ENCODE data around the gene SH2D5.

DNA sequence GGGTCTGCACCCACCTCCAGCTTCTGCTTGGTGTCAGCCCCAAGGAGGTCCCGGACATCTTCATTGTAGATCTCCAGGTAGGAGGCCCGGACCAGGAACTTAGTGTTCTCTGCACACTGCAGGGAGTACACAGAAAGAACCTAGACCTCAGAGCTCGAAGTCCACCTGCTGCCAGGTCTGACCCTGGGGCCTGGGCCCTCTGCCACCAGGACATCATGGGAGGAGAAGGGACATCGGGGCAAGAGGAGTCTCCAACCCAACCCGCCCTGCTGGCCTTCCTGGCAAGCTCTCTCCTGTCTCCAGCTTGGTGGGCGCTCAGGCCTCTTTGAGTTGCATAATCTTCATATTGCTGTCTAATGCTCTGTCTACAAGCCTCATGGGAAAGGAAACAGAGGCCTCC, 19.1 kb downstream of the SH2D5 start:
- TF ChIP-seq, protein P1, sequence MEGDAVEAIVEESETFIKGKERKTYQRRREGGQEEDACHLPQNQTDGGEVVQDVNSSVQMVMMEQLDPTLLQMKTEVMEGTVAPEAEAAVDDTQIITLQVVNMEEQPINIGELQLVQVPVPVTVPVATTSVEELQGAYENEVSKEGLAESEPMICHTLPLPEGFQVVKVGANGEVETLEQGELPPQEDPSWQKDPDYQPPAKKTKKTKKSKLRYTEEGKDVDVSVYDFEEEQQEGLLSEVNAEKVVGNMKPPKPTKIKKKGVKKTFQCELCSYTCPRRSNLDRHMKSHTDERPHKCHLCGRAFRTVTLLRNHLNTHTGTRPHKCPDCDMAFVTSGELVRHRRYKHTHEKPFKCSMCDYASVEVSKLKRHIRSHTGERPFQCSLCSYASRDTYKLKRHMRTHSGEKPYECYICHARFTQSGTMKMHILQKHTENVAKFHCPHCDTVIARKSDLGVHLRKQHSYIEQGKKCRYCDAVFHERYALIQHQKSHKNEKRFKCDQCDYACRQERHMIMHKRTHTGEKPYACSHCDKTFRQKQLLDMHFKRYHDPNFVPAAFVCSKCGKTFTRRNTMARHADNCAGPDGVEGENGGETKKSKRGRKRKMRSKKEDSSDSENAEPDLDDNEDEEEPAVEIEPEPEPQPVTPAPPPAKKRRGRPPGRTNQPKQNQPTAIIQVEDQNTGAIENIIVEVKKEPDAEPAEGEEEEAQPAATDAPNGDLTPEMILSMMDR (IDR thresholded peaks at IDR 0.05) = no peak
- TF ChIP-seq EZH2 (IDR thresholded peaks at IDR 0.05) (no peak), EZH2phosphoT487 (IDR thresholded peaks at IDR 0.05) (no peak)
